WI38 (cell line): ENCODE data around the gene CTSA.

Experiments
- H3K4me3 ChIP-seq: 2 replicates; pipeline ENCODE4 v1.5.1; 2011; ENCODE audit warnings: low read depth, mild to moderate bottlenecking, control low read depth, low read length
- CTCF ChIP-seq: IDR thresholded peaks from 2 replicates; pipeline ENCODE4 v1.5.1; 2012; ENCODE audit warnings: low read depth, mild to moderate bottlenecking, control low read depth, low read length

Gene CTSA

GRCh38 chr20:45890985-45891983 lies at the start of gene CTSA, which contains the start of gene NEURL2:
CTSA (plus strand) TSS chr20:45891335; CDS start chr20:45891569, 234 bp downstream.
NEURL2 (minus strand) TSS chr20:45891208; CDS start chr20:45890991, 217 bp downstream.
- peak within 1 kb of the TSS; percentile 83 for H3K4me3 ChIP-seq
- TF ChIP-seq CTCF, result no peak

- H3K4me3 ChIP-seq, result no peak overlapping the region
- TF ChIP-seq CTCF, result no peak
Measured at GRCh38 chr20:45841407-45842129, 49.6 kb upstream of the CTSA start.

- no peak overlapping the region for H3K4me3 ChIP-seq
- no peak for TF ChIP-seq CTCF
Measured at GRCh38 chr20:45842169-45842812, 48.8 kb upstream of the CTSA start.

- TF ChIP-seq CTCF, result no peak
- H3K4me3 ChIP-seq, result no peak overlapping the region
Measured at GRCh38 chr20:45843506-45843905, 47.6 kb upstream of the CTSA start.

GRCh38 chr20:45845452-45845851 lies 45.7 kb upstream of the CTSA start:
- H3K4me3 ChIP-seq, result no peak overlapping the region
- TF ChIP-seq CTCF, result no peak

GRCh38 chr20:45848421-45848820 lies 42.7 kb upstream of the CTSA start:
- H3K4me3 ChIP-seq, result no peak overlapping the region
- no peak for TF ChIP-seq CTCF
